HCT116 (cell line): ENCODE measurements around the gene EYA2. TPM values are rescaled to one million over a fixed set of nuclear protein-coding genes. Genes with fewer than 3 reads are reported as not detected.

ENCODE experiments used
- ATAC-seq: fragments of 200-7000 bp; cut with Tn5 transposase; 2 replicates; pipeline ENCODE4 v1.9.1; 2020; ENCODE audit warnings: mild to moderate bottlenecking, moderate library complexity
- BruUV-seq: library from RNA; stranded (reverse); fragments of 400-500 nt; replicated peaks from 2 replicates; lab custom pipeline; 2021; lab: Mats Ljungman, UMichigan
- CTCF ChIA-PET: fragments of 300-600 bp; sonication (Branson Sonifier 250); formaldehyde crosslinking; loops from one replicate; lab custom pipeline; 2021; ENCODE audit warnings: antibody characterized with exemption; lab: Charles Lee
- POLR2A ChIA-PET: fragments of 300-600, 350-600 bp; sonication (Branson Sonifier 250); formaldehyde crosslinking; loops from one replicate; lab custom pipeline; 2021; ENCODE audit warnings: antibody characterized with exemption; lab: Charles Lee
- RAD21 ChIA-PET, 2 experiments: fragments of 300-600 bp; sonication (Branson Sonifier 250); formaldehyde crosslinking; loops; one replicate each; lab custom pipeline; 2023; ENCODE audit warnings: low total read pairs in 2 of 2; ENCODE audit not compliant: uncharacterized antibody in 2 of 2, unreplicated experiment in 2 of 2, low non-redundant PET in 1 of 2; lab: Charles Lee
- DNase-seq: peaks from one replicate; pipeline ENCODE4 v3.0.0-alpha.2; 2010; ENCODE audit warnings: low read depth, low spot score
- H2AFZ ChIP-seq: fragments of 200-600 bp; shearing (Covaris generic), sonication (generic); 2 replicates; pipeline ENCODE4 v1.6.1; 2017; ENCODE audit warnings: low read depth, mixed run types, mixed read lengths, antibody characterized with exemption, low read length; ENCODE audit not compliant: poor library complexity, severe bottlenecking
- H3K27ac ChIP-seq: 2 replicates; pipeline ENCODE4 v1.5.1; 2012; ENCODE audit warnings: low read depth, low read length
- H3K27me3 ChIP-seq: fragments of 200-600 bp; sonication (generic); 2 replicates; pipeline ENCODE4 v1.6.1; 2016; ENCODE audit warnings: mixed run types, low read length, mixed read lengths; ENCODE audit not compliant: insufficient read depth
- H3K36me3 ChIP-seq, 2 experiments: fragments of 200-500 bp in 1 of 2; fragments of 200-600 bp in 1 of 2; sonication (Bioruptor generic) in 1 of 2; sonication (generic) in 1 of 2; 2 replicates each; pipeline versions ENCODE4 v1.5.1 to v1.6.1; 2014 to 2016; ENCODE audit warnings: low read length in 2 of 2, inconsistent platforms in 1 of 2, mixed read lengths in 1 of 2, mixed run types in 1 of 2; ENCODE audit not compliant: insufficient read depth in 2 of 2, control insufficient read depth in 1 of 2
- H3K4me1 ChIP-seq, 2 experiments: fragments of 200-600 bp in 1 of 2; sonication (generic) in 1 of 2; 2 replicates each; pipeline versions ENCODE4 v1.5.1 to v1.6.1; 2012 to 2017; ENCODE audit warnings: low read length in 2 of 2, inconsistent platforms in 1 of 2, mild to moderate bottlenecking in 1 of 2, mixed read lengths in 1 of 2, mixed run types in 1 of 2, moderate library complexity in 1 of 2; ENCODE audit not compliant: insufficient read depth in 2 of 2, control insufficient read depth in 1 of 2
- H3K4me2 ChIP-seq: fragments of 200-600 bp; sonication (generic); 2 replicates; pipeline ENCODE4 v1.6.1; 2017; ENCODE audit warnings: mixed run types, low read length, mixed read lengths
- H3K4me3 ChIP-seq, 2 experiments: fragments of 200-600 bp in 1 of 2; sonication (generic) in 1 of 2; replicated peaks in 1 of 2; 2 replicates each; pipeline ENCODE4 v1.5.1; 2011 to 2016; ENCODE audit warnings: low read length in 2 of 2, control low read depth in 1 of 2, low read depth in 1 of 2, mild to moderate bottlenecking in 1 of 2, mixed read lengths in 1 of 2, mixed run types in 1 of 2
- H3K79me2 ChIP-seq: fragments of 200-600 bp; sonication (generic); 2 replicates; pipeline ENCODE4 v1.6.1; 2017; ENCODE audit warnings: mild to moderate bottlenecking, mixed run types, low read length, moderate library complexity, mixed read lengths; ENCODE audit not compliant: insufficient read depth
- H3K9ac ChIP-seq: fragments of 200-600 bp; sonication (generic); 2 replicates; pipeline ENCODE4 v1.6.1; 2016; ENCODE audit warnings: low read length, mixed read lengths
- H3K9me2 ChIP-seq: fragments of 200-600 bp; sonication (generic), shearing (Covaris generic); 2 replicates; pipeline ENCODE4 v1.6.1; 2017; ENCODE audit warnings: mixed run types, mild to moderate bottlenecking, moderate library complexity; ENCODE audit not compliant: insufficient read depth
- H3K9me3 ChIP-seq, 2 experiments: fragments of 200-500 bp in 1 of 2; fragments of 200-600 bp in 1 of 2; sonication (Bioruptor generic) in 1 of 2; sonication (generic) in 1 of 2; 2 replicates each; pipeline ENCODE4 v1.6.1; 2014 to 2017; ENCODE audit warnings: low read length in 2 of 2, mixed read lengths in 2 of 2, inconsistent platforms in 1 of 2, low read depth in 1 of 2, mild to moderate bottlenecking in 1 of 2, mixed run types in 1 of 2, moderate library complexity in 1 of 2; ENCODE audit not compliant: control insufficient read depth in 1 of 2, insufficient read depth in 1 of 2
- H4K20me1 ChIP-seq: fragments of 200-600 bp; sonication (generic), shearing (Covaris generic); 2 replicates; pipeline ENCODE4 v1.6.1; 2017; ENCODE audit warnings: mixed run types, mild to moderate bottlenecking, moderate library complexity; ENCODE audit not compliant: insufficient read depth
- ATF3 ChIP-seq: IDR thresholded peaks from 2 replicates; pipeline ENCODE4 v1.6.1; 2012
- CBX3 ChIP-seq: IDR thresholded peaks from 2 replicates; pipeline ENCODE4 v1.6.1; 2012; ENCODE audit warnings: low read depth
- CEBPB ChIP-seq: IDR thresholded peaks from 2 replicates; pipeline ENCODE4 v1.6.1; 2012; ENCODE audit warnings: low read depth
- EGR1 ChIP-seq: IDR thresholded peaks from 2 replicates; pipeline ENCODE4 v1.6.1; 2012; ENCODE audit warnings: low read depth
- ELF1 ChIP-seq: IDR thresholded peaks from 2 replicates; pipeline ENCODE4 v1.6.1; 2012; ENCODE audit warnings: low read depth, borderline replicate concordance
- EZH2phosphoT487 ChIP-seq: fragments of 200-600 bp; IDR thresholded peaks from 2 replicates; pipeline ENCODE4 v1.6.1; 2018; ENCODE audit warnings: antibody characterized with exemption, borderline replicate concordance
- FOSL1 ChIP-seq: IDR thresholded peaks from 2 replicates; pipeline ENCODE4 v1.6.1; 2012; ENCODE audit warnings: low read depth
- POLR2A ChIP-seq: IDR thresholded peaks from 2 replicates; pipeline ENCODE4 v1.7.0; 2011; ENCODE audit warnings: borderline replicate concordance; ENCODE audit not compliant: insufficient read depth, insufficient read length; ENCODE audit errors: extremely low read depth
- POLR2AphosphoS5 ChIP-seq: IDR thresholded peaks from 2 replicates; pipeline ENCODE4 v1.6.1; 2011; ENCODE audit warnings: mild to moderate bottlenecking, low read depth, low read length, moderate library complexity
- RAD21 ChIP-seq: IDR thresholded peaks from 2 replicates; pipeline ENCODE4 v1.6.1; 2012; ENCODE audit warnings: low read depth, mild to moderate bottlenecking
- SIN3A ChIP-seq: IDR thresholded peaks from 2 replicates; pipeline ENCODE4 v1.6.1; 2012; ENCODE audit warnings: low read depth
- SP1 ChIP-seq: IDR thresholded peaks from 2 replicates; pipeline ENCODE4 v1.6.1; 2012; ENCODE audit warnings: low read depth
- TCF7L2 ChIP-seq: IDR thresholded peaks from 2 replicates; pipeline ENCODE4 v1.7.0; 2011; ENCODE audit warnings: borderline replicate concordance, inconsistent platforms; ENCODE audit not compliant: insufficient read depth, insufficient read length; ENCODE audit errors: extremely low read depth
- YY1 ChIP-seq: IDR thresholded peaks from 2 replicates; pipeline ENCODE4 v1.6.1; 2011; ENCODE audit warnings: low read length, low read depth, moderate library complexity, mild to moderate bottlenecking; ENCODE audit not compliant: insufficient replicate concordance; ENCODE audit errors: extremely low read depth
- ZFX ChIP-seq: fragments of 450-650 bp; IDR thresholded peaks from 2 replicates; pipeline ENCODE4 v1.6.1; 2017
- ZNF274 ChIP-seq: fragments of 200-500 bp; sonication (Bioruptor generic); IDR thresholded peaks from 2 replicates; pipeline ENCODE4 v1.6.1; 2014; ENCODE audit warnings: mild to moderate bottlenecking, low read depth, low read length, inconsistent platforms
- intact Hi-C: fragments of 100-400 bp; cut with micrococcal nuclease; formaldehyde crosslinking; loops from 2 replicates; pipeline ENCODE4 v1.10.0; 2022
- total RNA-seq: library from RNA; stranded (reverse); gene quantifications from one replicate; pipeline ENCODE4 v1.2.1, GENCODE V29; 2021; ENCODE audit not compliant: unreplicated experiment
- TF ChIP-seq, protein P1 (sequence below): IDR thresholded peaks from 2 replicates; pipeline ENCODE4 v1.6.1; 2011; ENCODE audit warnings: mild to moderate bottlenecking, low read length, moderate library complexity; ENCODE audit not compliant: insufficient replicate concordance; ENCODE audit errors: extremely low read depth

Gene EYA2
- total RNA-seq, 1 experiment from 2014 or later: not detected

DNA sequence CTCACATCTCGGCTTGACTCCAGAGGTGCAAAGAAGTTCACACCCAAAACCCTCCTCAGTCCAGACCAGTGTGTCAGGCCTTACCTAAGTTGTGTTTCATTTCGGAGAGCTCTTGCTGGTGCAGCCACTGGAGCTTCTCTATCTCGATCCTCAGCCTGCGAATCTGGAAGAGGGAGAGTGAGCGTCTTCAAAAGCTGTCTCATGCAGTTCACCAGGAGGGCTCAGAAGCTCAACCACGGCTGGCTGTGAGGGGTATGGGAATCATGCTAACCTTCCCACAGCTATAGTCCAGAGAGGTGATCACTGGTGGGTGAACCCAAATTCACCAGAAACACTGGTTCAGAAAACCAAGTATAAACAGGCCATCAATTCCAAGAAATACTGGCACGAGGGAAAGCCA lies 332.5 kb downstream of the EYA2 start:
- intact Hi-C loops: no loop called here
- TF ChIP-seq SIN3A: no peak
- TF ChIP-seq EGR1: no peak
- no peak for TF ChIP-seq POLR2A
- no peak for TF ChIP-seq TCF7L2
- no peak for TF ChIP-seq CBX3
- no peak for TF ChIP-seq RAD21
- TF ChIP-seq, protein P1, sequence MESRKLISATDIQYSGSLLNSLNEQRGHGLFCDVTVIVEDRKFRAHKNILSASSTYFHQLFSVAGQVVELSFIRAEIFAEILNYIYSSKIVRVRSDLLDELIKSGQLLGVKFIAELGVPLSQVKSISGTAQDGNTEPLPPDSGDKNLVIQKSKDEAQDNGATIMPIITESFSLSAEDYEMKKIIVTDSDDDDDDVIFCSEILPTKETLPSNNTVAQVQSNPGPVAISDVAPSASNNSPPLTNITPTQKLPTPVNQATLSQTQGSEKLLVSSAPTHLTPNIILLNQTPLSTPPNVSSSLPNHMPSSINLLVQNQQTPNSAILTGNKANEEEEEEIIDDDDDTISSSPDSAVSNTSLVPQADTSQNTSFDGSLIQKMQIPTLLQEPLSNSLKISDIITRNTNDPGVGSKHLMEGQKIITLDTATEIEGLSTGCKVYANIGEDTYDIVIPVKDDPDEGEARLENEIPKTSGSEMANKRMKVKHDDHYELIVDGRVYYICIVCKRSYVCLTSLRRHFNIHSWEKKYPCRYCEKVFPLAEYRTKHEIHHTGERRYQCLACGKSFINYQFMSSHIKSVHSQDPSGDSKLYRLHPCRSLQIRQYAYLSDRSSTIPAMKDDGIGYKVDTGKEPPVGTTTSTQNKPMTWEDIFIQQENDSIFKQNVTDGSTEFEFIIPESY: no peak
- no peak for TF ChIP-seq SP1
- H3K9me3 ChIP-seq: no peaks in the 10 kb centered on the region
- no peak overlapping the region for H2AFZ ChIP-seq
- H3K4me3 ChIP-seq: no peak overlapping the region
- no TSS peak for BruUV-seq
- ChIA-PET RAD21 (no interaction called here), POLR2A (no interaction called here), CTCF (no interaction called here)
- H3K4me2 ChIP-seq: no peak overlapping the region
- H3K79me2 ChIP-seq: no peaks in the 10 kb centered on the region
- ATAC-seq (no peak), DNase-seq (no peak)
- H3K27ac ChIP-seq: no peak overlapping the region
- H3K4me1 ChIP-seq: no peaks in the 10 kb centered on the region
- H4K20me1 ChIP-seq: no peaks in the 10 kb centered on the region
- no peaks in the 10 kb centered on the region for H3K27me3 ChIP-seq
- H3K9me2 ChIP-seq: no peaks in the 10 kb centered on the region
- H3K36me3 ChIP-seq: peaks cover 37 to 44% of the 10 kb centered on the region in 2 experiments
- no peak overlapping the region for H3K9ac ChIP-seq

DNA sequence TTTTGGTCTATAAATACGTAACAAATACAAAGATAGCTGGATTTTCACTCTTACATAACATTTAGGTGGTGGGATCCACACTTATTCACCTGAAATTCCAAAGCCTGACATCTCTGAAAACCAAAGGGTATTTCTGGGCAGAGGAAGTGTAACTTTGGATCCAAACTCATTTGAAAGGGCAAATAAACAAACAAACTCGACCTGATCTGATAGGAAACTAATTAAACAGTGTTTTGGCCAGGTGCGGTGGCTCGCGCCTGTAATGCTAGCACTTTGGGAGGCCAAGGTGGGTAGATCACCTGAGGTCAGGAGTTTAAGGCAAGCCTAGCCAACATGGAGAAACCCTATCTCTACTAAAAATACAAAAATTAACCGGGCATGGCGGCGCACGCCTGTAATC lies 332.9 kb downstream of the EYA2 start:
- Histone ChIP-seq H3K27me3 (no peaks in the 10 kb centered on the region), H3K36me3 (peaks cover 37 to 44% of the 10 kb centered on the region in 2 experiments), H2AFZ (no peak overlapping the region), H3K9ac (no peak overlapping the region), H3K9me2 (no peaks in the 10 kb centered on the region), H3K4me1 (no peaks in the 10 kb centered on the region), H4K20me1 (no peaks in the 10 kb centered on the region), H3K27ac (no peak overlapping the region), H3K4me2 (no peak overlapping the region), H3K4me3 (no peak overlapping the region), H3K79me2 (no peaks in the 10 kb centered on the region), H3K9me3 (no peaks in the 10 kb centered on the region)
- ATAC-seq (no peak), DNase-seq (no peak)
- BruUV-seq: no TSS peak
- ChIA-PET CTCF (interaction anchor here (1.2 kb wide), 1 partner anchor 156 kb away, joined by 4 read pairs; no protein-coding TSS in a partner anchor), POLR2A (no interaction called here), RAD21 (no interaction called here)
- intact Hi-C loops: no loop called here
- TF ChIP-seq POLR2AphosphoS5: no peak
- no peak for TF ChIP-seq ZFX
- TF ChIP-seq SIN3A: no peak
- no peak for TF ChIP-seq CBX3
- TF ChIP-seq ELF1: no peak
- TF ChIP-seq RAD21: no peak
- no peak for TF ChIP-seq YY1
- TF ChIP-seq FOSL1: no peak
- TF ChIP-seq, protein P1: no peak
- no peak for TF ChIP-seq ATF3
- no peak for TF ChIP-seq TCF7L2
- TF ChIP-seq ZNF274: no peak
- TF ChIP-seq EZH2phosphoT487: no peak
- no peak for TF ChIP-seq CEBPB
